Pons (tissue), 1 donor: ENCODE measurements around the gene TERT.
"Not testable (repeated sequence)": the region's sequence is repeated elsewhere in the genome, so short reads cannot be mapped to it uniquely, and the experiment has no call there.

ENCODE experiments used
- DNase-seq: peaks from one replicate; pipeline ENCODE4 v3.0.0-alpha.2; 2016; ENCODE audit warnings: low spot score

The TERT gene

DNA sequence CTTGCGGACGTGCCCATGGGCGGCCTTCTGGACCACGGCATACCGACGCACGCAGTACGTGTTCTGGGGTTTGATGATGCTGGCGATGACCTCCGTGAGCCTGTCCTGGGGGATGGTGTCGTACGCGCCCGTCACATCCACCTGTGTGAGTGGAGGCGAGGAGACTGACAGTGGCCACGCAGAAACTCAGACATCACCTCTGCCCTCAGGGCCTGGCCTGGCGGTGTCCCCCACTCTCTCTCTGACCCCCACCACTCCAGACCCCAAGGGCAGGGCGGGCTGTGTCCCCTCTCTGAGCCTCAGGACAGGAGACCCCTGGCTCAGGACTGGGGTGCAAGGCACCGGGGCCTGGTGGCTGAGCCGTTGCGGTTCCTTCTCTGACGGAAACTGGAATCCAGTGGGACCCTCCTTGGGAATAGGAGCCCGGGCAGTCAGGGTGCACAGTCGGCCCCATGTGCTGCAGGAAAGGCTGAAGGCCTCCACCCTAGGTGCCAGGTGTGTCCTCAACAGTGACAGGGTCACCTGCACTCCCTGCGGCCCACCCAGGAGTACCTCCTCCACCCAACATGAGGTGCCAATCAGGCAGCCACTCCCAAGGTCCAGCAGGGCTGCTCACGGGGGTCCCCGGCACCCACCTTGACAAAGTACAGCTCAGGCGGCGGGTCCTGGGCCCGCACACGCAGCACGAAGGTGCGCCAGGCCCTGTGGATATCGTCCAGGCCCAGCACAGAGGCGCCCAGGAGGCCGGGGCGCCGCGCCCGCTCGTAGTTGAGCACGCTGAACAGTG is 16.0 kb downstream of the TERT start:
- DNase-seq: no peak

- DNase-seq: no peak
Measured at GRCh38 chr5:1278216-1278615, 16.7 kb downstream of the TERT start.

DNA sequence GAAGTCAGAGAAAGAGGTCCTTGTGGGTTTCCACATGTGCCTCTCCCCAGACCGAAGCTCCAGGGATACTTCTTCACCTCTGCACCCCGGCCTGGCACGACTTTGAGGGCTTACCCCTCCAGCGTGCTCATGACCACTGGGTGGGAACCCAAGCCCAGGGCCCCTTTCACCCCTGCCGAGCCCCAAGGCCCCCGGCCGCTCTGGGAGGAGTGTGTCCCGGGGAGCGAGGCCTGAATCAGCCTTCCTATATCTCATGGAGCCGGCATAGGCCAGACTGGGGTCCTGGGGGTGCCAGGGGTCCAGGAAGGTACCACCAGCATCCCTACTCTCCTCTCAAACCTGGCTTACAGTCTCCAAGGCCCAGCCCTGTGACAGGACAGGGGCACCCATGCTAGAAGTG is 17.1 kb downstream of the TERT start:
- DNase-seq: no peak

GRCh38 chr5:1277331-1277730 is 17.5 kb downstream of the TERT start:
- DNase-seq: no peak

DNA sequence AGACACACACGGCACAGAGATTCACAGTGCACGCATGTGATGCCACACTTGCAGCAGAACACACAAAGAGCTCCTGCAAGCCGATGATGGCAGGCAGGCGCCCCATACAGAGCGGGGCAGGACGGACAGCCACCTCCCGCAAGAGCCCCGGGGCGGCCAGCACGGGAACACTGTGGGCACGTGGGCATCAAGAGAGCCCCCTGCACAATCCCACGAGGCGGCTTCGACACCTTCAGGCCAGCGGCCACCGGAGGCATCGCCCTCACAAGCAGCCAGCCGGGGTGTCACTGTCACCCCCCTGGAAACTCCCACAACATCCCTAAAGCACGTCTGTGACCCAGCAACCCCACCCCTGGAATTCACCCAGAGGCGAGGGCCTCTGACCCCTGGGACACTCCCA is 17.9 kb downstream of the TERT start:
- no peak for DNase-seq

GRCh38 chr5:1275397-1276391 is 19.2 kb downstream of the TERT start:
- not testable (repeated sequence) for DNase-seq

DNA sequence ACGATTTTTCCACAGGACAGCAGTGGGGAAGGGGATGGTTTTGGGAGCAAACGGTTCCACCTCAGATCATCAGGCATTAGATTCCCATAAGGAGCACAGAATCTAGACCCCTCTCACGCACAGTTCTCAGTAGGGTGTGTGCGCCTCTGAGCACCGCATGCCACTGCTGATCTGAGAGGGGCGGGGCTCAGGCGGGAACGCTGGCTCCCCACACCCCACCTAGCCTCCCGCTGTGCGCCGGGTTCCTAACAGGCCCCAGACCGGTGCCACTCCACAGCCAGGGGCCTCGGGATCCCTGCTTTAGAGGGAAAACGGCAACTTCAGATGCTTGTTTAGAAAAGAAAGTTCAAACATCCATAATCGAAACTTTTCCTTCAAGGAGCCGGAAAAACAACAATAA is 20.4 kb downstream of the TERT start:
- no peak for DNase-seq

- DNase-seq: no peak
Measured at GRCh38 chr5:1273745-1274144, 21.1 kb downstream of the TERT start.

- no peak for DNase-seq
Measured at GRCh38 chr5:1272201-1272600, 22.7 kb downstream of the TERT start.

- no peak for DNase-seq
Measured at GRCh38 chr5:1270933-1271914, 23.6 kb downstream of the TERT start.

DNA sequence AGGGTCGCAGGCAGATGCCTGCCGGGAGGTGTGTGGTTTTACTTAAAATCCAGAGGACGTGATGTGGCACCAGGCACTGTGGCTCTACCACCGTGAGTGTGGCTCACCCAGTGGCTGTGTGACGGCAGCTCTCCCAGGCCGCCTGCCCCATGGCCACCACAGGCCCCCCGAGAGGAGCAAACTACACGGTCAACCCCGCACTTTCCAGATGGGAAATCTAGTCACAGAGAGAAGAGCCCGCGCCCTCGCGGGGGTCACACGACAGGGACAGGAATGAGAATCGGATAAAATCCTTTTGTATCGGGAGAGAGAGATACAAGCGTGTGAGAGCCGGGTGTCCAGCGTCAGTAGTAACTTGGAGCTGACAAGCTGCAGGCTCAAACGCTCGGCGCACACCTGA is 24.4 kb downstream of the TERT start:
- DNase-seq: no peak

DNA sequence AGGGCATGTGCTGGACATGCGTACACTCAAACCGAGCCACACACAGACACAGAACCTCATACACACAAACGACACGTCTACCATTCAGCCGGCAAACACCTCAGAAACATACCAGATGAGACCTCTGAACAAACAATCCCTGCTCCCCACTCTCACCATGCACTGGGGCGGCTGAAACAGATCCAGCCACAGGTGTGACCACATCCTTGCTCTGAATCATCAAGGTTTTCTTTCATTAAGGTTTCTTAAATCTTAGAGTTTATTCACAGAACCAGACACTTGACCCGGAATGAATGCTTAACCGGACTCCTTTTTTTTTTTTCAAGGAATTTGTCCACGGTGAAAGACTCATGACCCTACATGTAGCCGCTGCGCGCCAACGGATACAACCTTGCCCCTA is 26.2 kb downstream of the TERT start:
- no peak for DNase-seq

GRCh38 chr5:1268056-1268455 is 26.8 kb downstream of the TERT start:
- DNase-seq: no peak

GRCh38 chr5:1267464-1267863 is 27.4 kb downstream of the TERT start:
- DNase-seq: not testable (repeated sequence)

DNA sequence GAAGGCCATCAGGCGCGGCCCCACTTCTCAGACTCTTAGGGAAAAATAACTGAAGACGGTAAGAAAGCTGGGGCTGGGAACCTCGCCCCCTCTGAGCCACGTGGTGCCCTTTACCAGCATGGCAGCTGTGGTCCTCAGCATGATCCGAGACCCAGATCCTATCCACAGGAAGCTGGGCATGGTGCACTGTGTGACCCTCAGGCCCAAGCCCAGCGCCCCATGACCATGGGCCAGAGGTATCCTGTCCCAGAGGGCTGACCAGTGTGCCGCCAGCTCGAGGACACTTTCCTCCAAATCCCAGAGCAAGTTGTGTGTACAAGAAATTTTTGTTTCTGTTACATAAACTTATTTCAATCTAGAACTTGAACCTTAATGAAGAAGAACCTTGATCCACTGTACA is 28.1 kb downstream of the TERT start:
- DNase-seq: no peak

DNA sequence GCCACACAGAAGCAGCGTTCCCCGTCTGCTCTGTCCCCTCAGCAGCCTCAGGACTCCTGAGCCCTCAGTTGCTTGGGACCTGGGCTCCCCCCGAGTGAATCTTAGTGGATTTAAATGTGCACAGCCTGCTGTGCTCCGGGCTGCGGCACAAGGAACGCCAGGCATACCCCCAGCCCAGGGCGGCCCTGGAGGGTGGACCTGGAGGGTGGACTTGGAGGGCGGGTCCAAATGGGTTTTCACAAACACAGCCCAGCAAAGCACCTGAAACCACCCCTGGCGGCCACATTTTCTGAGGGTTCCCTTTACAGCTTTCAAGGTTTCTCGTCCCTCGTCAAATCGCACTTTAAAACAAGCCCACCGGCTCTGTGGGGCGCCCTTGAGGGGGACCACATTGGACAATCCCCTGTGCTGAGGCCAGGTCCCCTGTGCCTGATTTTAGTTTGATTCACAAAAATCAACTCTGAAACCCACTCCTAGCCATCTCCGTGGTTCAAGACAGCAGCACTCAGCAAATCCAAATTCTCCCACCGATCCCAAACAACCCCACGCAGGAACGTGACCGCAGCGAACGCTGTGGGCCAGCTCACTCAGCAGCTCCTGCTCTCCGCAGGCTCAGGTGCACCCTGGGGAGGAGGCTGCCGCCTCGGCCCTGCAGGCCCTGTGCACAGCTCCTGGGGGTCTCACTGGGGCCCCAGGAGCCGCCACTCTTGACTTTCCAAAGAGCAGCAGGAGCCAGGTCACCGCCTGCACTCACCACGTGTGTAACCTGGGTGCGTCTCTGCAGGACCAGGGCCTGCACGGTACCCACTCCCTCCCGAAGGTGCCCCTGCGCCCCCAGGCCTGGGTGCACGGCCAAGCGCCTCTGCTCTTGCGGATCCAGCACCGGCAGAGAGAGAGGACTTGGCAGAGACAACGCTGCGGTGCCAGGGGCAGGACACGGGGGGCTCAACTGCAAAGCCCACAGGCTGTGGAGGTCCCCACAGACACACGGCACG is 29.1 kb downstream of the TERT start:
- no peak for DNase-seq

GRCh38 chr5:1265026-1265425 is 29.8 kb downstream of the TERT start:
- DNase-seq: no peak

DNA sequence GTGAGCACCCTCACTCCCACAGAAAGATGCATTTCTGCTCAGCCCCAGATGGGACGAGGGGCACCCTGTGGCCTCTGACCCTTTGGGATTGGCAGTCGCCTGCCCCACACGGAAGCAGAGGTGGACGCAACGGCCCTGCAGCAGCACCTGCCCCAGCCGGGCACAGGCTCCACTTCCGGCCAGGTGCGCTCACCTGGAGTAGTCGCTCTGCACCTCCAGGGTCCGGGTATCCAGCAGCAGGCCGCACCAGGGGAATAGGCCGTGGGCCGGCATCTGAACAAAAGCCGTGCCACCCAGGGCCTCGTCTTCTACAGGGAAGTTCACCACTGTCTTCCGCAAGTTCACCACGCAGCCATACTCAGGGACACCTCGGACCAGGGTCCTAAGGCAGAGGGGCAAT is 30.7 kb downstream of the TERT start:
- DNase-seq: no peak

DNA sequence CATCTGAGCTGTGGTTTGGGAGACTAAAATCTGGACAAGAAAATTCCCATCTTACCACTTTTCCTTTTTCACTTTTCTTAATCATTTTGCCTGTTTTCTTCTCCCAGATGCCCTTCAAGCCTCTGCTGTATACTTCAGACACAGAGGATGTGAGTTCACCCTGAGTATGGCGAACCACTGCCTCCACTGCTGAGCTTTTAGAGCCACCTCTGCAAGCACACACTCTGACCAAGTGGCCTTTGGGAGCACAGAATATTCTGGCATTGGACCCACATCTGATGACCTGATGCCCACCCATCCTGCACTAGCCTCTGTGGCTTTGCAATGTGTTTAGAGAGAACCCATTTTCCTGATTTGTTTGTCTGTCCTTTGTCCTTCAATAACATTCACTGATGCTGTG is 32.5 kb downstream of the TERT start:
- DNase-seq: no peak

- no peak for DNase-seq
Measured at GRCh38 chr5:1261643-1262042, 33.2 kb downstream of the TERT start.
